ENCODE results near the gene ATP5ME.

DNA sequence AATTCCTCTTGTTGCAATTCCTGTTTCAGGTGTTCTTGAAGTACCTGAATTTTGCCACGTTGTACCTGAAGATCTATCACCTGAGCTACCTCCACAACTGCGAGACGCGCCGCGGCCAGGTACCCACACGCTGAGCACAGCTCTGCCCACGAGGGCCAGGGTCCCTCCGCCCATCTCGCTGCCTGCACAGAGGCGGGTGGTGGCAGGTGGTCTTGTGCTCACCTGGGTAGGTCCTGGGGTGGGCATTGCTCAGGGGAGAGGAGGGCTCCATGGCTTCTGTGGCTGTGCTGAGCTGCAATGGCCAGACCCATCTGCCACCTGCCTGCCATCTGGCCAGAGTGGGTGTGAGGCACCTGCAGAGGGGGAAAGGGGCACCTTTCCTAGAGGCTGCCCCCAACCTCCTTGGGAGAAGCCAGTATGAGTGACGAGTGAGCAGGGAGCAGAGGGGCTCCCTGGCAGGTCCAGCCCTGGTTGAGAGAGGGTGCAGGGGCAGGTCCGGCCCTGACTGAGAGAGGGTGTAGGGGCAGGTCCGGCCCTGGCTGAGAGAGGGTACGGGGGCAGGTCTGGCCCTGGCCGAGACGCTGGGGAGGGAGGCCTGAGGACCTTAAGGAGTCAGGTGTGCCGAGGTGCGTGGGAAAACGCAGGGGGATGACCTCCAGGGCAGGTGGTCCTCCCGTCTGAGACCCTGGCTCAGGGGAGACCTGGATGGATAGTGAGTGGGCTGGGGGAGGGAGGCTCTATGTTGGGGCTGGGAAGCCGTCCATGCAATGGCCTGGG lies 38.0 kb downstream of the ATP5ME start:
- no peak for TF ChIP-seq PPARA (CRISPR knock-in tag; IDR thresholded peaks at IDR 0.05; ENCODE audit: borderline replicate concordance)
- TF ChIP-seq ARNTL (CRISPR knock-in tag; IDR thresholded peaks at IDR 0.05; ENCODE audit: borderline replicate concordance, low read depth) = no peak
- no peak for TF ChIP-seq ZC3H10 (CRISPR knock-in tag; IDR thresholded peaks at IDR 0.05)

Measured in SK-N-SH treated with all-trans-retinoic acid at 6 μM for 48 hours (cell line).